Measurements from ENCODE around the gene MPC1L.

Gene MPC1L

DNA sequence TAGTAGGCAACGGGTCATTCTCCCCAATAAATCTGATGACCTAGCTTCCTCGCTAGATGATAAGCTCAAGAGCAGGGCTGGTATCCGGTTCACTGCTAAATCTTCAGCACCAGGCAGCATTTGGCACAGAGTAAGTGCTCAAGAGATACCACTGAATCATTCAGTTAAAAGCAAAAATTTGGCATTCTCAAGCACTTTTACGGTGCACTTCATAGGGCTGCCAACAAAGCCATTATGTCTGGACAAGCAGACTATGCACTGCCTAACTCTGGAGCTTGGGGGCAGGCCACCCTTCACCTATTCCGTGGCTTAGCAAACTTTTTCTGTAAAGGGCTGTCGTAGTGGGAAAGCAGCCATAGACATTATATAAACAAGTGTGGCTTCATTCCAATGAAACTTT is 47.9 kb downstream of the MPC1L start:
- TF ChIP-seq, protein P1, sequence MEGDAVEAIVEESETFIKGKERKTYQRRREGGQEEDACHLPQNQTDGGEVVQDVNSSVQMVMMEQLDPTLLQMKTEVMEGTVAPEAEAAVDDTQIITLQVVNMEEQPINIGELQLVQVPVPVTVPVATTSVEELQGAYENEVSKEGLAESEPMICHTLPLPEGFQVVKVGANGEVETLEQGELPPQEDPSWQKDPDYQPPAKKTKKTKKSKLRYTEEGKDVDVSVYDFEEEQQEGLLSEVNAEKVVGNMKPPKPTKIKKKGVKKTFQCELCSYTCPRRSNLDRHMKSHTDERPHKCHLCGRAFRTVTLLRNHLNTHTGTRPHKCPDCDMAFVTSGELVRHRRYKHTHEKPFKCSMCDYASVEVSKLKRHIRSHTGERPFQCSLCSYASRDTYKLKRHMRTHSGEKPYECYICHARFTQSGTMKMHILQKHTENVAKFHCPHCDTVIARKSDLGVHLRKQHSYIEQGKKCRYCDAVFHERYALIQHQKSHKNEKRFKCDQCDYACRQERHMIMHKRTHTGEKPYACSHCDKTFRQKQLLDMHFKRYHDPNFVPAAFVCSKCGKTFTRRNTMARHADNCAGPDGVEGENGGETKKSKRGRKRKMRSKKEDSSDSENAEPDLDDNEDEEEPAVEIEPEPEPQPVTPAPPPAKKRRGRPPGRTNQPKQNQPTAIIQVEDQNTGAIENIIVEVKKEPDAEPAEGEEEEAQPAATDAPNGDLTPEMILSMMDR (IDR thresholded peaks at IDR 0.05; ENCODE audit: poor library complexity, severe bottlenecking), result no peak
- ATAC-seq (ENCODE audit: low read depth) (no peak), DNase-seq (ENCODE audit: low spot score) (no peak)
- no peaks in the 10 kb centered on the region for H3K9me3 ChIP-seq (ENCODE audit: severe bottlenecking)
- H3K36me3 ChIP-seq (ENCODE audit: low read depth), result peaks cover 36% of the 10 kb centered on the region
- H3K27ac ChIP-seq (ENCODE audit: poor library complexity, severe bottlenecking), result no peak overlapping the region
- no peak overlapping the region for H3K4me3 ChIP-seq (ENCODE audit: severe bottlenecking)
- H3K27me3 ChIP-seq (ENCODE audit: insufficient read depth, poor library complexity, severe bottlenecking), result no peaks in the 10 kb centered on the region
- H3K4me1 ChIP-seq (ENCODE audit: insufficient read depth, poor library complexity, severe bottlenecking), result no peaks in the 10 kb centered on the region

All from RWPE2 (cell line).